Epithelial cell of esophagus (primary cell): Measurements from ENCODE around the gene IL27RA.
A peak's percentile ranks its signal among the peaks of the same experiment; 100 is the strongest.
"Not testable (repeated sequence)": the region's sequence is repeated elsewhere in the genome, so short reads cannot be mapped to it uniquely, and the experiment has no call there.

ENCODE experiments used
- DNase-seq: peaks from one replicate; pipeline ENCODE4 v3.0.0; 2010; ENCODE audit warnings: low read depth
- H3K4me3 ChIP-seq: 2 replicates; pipeline ENCODE4 v1.5.1; 2011; ENCODE audit warnings: mild to moderate bottlenecking, low read length, control low read depth
- TF ChIP-seq, protein P1 (sequence below): IDR thresholded peaks from 2 replicates; pipeline ENCODE4 v1.5.1; 2011; ENCODE audit warnings: low read depth, mild to moderate bottlenecking, low read length, control low read depth, inconsistent platforms; ENCODE audit not compliant: insufficient read depth; ENCODE audit errors: missing control alignments

The IL27RA gene

GRCh38 chr19:14006085-14006765, 25.3 kb upstream of the IL27RA start, which contains the start of gene RFX1:
Gene RFX1, minus strand, starts transcription at chr19:14006320. Its CDS starts 12,477 bp downstream, at chr19:13993843.
- TF ChIP-seq, protein P1, sequence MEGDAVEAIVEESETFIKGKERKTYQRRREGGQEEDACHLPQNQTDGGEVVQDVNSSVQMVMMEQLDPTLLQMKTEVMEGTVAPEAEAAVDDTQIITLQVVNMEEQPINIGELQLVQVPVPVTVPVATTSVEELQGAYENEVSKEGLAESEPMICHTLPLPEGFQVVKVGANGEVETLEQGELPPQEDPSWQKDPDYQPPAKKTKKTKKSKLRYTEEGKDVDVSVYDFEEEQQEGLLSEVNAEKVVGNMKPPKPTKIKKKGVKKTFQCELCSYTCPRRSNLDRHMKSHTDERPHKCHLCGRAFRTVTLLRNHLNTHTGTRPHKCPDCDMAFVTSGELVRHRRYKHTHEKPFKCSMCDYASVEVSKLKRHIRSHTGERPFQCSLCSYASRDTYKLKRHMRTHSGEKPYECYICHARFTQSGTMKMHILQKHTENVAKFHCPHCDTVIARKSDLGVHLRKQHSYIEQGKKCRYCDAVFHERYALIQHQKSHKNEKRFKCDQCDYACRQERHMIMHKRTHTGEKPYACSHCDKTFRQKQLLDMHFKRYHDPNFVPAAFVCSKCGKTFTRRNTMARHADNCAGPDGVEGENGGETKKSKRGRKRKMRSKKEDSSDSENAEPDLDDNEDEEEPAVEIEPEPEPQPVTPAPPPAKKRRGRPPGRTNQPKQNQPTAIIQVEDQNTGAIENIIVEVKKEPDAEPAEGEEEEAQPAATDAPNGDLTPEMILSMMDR: no peak
- H3K4me3 ChIP-seq: peak within 1 kb of the TSS; percentile 83
- DNase-seq: peak; percentile 100

DNA sequence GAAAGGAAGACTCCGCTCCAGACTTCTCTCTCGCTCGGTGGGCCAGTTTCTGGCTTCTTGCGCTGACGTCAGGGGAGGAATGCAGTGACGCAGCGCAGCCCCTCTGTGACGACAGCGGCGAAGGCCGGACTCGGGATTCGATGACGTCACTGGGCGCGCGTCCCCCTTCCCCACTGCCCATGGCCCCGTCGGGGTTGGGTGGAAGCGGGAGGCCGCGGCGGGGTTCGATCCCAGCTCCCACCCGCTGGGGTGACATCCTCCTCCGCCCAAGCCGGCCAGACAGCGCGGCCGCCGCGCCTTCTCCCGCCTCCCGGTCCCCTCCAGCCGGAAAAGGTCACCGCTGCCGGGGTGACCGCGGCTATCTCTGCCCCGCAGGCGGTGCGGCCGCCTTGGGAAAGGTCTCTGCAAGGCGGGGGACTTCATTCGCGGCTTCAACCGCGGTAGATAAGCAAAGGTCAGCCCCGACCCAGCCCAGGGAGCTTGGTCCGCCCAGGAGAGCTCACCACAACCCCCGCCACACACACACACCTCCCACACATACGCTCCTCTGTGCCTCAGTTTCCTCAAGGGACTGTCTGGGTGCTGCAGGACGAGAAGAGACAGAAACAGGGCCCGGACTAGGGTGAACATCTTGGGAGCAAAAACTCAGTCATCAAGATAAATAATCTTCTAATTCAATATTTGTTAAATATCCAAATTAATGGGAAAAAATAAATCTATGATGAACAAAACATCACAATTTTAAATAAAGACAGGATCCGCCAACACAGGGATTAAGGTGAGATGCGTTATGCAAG, 24.6 kb upstream of the IL27RA start:
- TF ChIP-seq, protein P1: no peak
- peak overlapping the region; percentile 83 for H3K4me3 ChIP-seq
- no peak for DNase-seq

GRCh38 chr19:14012378-14012915, 19.1 kb upstream of the IL27RA start:
- DNase-seq: no peak
- H3K4me3 ChIP-seq: no peak overlapping the region
- TF ChIP-seq, protein P1: no peak

DNA sequence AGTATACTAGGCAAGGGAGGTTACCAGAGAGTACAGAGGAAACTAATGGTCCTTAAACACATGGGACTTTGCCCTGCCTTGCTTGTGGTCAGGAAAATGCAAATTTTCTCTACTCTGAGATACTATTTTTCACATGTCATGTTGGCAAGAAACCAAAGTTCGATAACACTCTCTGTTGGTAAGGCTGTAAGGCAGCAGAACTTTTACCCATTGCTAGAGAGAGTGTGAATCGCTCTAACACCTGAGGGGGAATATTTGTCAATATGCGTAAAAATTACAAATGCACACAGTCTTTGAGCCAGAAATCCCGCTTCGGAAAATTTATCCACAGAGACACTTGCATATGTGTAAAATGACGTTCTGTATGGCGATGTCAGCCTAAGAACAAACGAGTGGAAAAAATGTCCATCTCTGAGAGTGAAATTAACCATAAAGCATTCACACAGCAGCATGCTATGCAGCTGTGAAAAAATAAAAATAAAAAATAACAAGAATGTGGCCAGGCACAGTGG, 16.0 kb upstream of the IL27RA start:
- TF ChIP-seq, protein P1: no peak
- no peak overlapping the region for H3K4me3 ChIP-seq
- no peak for DNase-seq

GRCh38 chr19:14019100-14019499, 12.5 kb upstream of the IL27RA start:
- TF ChIP-seq, protein P1: no peak
- no peak for DNase-seq
- H3K4me3 ChIP-seq: no peak overlapping the region

DNA sequence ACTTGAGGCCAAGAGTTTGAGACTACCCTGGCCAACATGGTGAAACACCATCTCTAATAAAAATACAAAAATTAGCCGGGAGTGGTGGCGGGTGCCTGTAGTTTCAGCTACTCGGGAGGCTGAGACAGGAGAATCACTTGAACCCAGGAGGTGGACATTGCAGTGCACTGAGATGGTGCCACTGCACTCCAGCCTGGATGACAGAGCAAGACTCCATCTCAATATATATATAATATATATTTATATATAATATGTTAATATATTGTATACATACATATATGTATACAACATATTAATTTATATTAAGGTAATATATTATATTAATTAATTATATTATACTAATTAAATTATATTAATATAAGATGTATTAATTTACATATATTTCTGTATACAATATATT, 11.8 kb upstream of the IL27RA start:
- not testable (repeated sequence) for DNase-seq, H3K4me3 ChIP-seq

DNA sequence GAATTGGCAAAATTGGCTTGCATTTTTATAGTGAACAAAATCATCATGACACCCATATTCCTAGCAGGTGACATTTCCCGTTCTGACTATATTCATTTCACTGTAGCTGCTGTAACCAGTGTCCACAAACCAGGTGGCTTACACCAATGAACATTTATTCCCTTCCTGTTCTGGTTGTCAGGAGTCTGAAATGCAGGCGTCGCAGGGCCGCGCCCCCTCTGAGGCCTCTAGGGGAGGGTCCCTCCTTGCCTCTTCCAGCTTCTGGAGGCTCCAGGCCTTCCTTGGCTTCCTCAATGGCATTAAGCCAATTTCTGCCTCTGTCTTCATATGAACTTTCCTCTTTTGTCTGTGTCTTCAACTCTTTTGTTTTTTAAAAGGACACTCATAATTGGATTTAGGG, 10.1 kb upstream of the IL27RA start:
- TF ChIP-seq, protein P1: no peak
- H3K4me3 ChIP-seq: no peak overlapping the region
- no peak for DNase-seq
